NCI-H345 treated with DMSO at 0.1 percent for 48 hours (cell line): Measurements from ENCODE around the gene GSTK1.
"Not testable (repeated sequence)": the region's sequence is repeated elsewhere in the genome, so short reads cannot be mapped to it uniquely, and the experiment has no call there.

ENCODE experiments used
- DNase-seq: peaks from one replicate; lab custom pipeline; 2025; ENCODE audit not compliant: unreplicated experiment; lab: John Stamatoyannopoulos, UW

The GSTK1 gene

DNA sequence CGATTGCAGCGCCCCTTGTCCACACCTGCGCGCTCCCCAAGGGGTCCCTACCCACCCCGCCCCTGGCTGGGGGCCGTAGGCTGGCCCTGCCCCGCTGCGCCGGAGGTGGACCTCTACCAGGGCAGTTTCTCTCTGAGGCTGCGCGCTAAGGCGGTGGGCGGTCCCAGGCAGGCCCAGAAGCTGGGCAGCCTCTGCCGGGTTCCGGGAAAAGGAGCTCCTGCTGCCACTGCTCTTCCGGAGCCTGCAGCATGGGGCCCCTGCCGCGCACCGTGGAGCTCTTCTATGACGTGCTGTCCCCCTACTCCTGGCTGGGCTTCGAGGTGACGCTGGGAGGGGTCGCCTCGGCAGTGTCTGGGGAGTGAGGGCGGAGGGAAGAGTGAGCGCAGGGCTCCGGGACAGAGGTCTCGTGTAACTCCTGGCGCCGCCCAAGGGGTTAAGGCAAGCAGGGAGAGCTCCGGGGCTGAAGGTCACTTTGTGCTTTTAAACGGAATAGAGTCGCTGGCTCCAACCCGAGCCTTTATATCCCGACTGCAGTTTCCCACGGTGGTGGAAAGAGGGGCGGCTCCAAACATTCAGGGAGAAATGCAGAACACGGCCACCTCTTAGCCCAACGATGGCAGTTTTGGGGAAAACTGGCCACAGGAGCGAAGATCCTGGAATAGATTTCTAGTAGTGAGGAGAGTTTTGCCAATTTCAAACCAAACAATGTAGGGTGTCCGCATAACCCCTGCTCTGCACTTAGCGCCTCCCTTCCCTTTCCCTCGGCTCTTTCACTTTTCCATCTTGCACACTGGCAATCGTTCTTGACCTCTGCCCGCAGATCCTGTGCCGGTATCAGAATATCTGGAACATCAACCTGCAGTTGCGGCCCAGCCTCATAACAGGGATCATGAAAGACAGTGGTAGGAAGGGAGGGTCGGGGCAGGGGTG, at the start of gene GSTK1:
Gene GSTK1 (plus strand): TSS at position 176 of the 930 bp plus-strand sequence. CDS start 73 bp downstream, at position 249.
- DNase-seq = peak; percentile 13

DNA sequence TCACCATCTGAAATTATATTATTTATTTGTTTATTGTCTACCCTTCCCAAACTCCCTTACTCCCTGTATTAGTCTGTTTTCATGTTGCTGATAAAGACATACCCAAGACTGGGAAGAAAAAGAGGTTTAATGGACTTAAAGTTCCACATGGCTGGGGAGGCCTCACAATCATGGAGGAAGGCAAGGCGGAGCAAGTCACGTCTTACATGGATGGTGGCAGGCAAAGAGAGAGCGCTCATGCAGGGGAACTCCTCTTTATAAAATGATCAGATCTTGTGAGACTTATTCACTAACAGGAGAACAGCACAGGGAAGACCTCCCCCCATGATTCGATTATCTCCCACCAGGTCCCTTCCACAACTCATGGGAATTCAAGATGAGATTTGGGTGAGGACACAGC, 49.8 kb upstream of the GSTK1 start:
- DNase-seq = not testable (repeated sequence)

DNA sequence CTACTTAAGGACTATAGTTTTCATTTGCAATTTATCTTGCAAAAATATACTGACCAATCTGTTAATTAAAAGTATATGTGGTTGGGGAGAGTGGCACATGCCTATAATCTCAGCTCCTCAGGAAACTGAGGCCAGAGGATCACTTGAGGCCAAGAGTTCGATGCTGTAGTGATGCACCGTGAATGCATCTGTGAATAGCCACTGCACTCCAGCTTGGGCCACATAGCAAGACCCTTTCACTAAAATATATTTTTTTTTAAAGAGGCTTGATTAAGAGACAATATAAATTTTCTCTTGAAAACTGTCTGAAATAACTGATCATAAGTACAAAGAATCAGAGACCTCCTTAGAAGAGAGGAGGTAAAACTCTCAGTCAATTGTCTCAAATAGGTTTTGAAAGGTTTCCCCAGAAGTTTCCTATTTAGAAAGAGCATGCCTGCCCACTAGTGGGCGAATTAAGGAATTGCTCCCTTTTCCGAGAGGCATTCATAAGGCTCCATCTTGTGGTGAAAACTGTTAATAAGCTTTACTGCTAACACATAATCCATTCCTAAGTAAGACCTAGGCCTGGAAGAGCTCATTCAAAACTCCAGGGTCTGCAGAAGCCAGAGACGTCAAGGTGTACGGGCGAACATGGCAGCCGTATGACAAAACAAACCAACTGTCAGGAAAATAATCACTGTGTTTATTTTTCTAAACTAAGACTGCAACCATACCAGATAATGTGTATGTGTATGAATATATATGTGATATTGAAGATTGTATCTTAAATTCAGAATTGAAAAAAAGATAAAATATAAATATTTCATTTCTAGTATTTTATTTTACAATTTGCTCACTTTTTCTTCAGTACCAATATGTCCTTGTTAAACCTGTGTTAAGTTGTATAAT, 48.2 kb upstream of the GSTK1 start:
- DNase-seq = peak; percentile 94

DNA sequence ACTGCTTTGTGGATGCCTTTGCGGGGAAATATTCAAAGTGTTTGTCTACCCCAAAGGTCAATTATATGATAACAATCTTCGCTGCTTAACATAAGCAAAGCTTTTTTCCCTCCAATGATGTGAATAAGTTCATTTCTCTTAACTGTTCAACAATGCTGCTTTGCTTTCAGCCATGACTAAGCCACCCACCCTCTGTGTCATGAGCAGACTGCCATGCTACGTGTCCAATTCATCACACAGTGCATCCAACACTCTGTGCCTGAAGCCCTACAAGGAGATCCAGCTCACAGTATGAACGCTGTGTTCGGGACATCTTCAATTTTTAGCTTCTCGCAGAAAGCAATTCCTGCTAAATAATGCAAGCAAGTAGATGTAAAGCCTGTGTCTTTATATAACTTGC, 47.1 kb upstream of the GSTK1 start:
- DNase-seq = no peak

DNA sequence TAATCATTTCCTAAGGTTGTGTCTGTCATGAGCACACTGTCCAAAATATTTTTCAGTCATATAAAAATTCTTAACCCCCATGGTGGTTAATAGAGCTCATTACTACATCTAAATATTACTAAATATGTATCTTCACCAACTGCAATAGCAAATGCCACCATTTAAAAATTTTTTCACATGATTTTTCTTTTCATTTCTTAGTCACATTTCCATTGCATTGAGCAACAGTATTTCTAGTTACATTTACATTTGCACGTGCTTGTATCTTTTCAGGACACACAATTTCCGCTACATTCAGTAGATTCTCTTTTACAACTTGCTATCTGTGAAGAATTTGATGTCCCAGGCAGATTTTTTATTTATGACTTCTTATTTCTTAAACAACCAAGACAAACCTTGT, 46.6 kb upstream of the GSTK1 start:
- no peak for DNase-seq

DNA sequence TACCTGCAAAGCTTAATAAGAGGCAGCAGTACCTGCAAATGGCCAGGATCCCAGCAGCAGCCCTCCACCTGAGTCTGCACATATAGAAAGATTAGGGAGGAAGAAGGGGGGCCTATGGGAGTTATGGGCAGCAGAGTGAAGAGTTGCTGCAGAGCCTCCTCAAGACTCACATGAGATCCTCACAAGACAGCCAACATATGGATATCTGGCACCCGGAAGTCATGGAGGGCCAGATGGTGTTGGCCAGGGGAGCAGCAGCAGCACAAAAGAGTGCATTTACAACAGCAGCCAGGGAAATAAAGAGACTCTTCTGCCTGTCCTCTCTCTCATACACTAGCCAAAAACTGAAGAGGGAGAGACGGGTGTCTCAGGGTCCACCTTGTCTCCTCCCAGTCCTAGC, 45.4 kb upstream of the GSTK1 start:
- no peak for DNase-seq

DNA sequence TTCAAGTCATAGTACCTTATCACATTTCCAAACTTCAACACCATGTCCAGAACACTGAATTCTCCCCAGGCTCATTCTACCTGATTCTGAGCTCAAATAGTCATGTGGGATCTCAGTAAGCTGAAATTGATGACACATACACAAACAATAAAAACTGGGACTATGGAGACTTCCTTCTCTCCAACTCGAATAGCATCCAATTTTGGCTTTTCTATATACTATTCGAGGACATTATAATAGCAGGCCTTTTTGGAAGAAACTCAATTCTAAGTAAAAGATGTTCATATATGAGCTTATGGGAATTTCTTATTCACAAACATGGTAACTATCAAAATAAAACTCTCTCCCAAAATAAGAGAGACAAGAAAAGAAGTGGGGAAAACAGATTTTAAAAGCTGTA, 42.0 kb upstream of the GSTK1 start:
- no peak for DNase-seq

DNA sequence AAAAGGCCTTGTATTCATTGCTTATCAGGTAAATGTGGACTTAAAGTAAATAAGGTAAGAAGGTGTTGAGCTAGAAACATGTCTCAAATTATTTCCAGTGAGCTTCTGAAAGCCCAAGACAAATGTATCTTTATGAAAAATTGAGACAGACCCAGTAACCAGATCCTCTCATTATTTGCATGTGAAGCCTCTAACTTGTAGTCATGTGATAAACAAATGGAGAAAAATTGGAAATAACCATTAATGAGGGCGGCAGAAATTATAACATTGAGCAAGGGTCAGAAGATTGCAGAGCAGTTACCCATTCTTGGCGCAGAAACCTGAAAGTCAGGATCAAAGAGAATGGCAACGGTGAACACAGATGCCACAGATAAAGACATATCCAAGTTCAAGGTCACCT, 41.5 kb upstream of the GSTK1 start, which contains the start of gene TAS2R40:
Gene TAS2R40 (plus strand): TSS at position 301 of the 400 bp plus-strand sequence. CDS start 42 bp downstream, at position 343.
- DNase-seq = no peak

DNA sequence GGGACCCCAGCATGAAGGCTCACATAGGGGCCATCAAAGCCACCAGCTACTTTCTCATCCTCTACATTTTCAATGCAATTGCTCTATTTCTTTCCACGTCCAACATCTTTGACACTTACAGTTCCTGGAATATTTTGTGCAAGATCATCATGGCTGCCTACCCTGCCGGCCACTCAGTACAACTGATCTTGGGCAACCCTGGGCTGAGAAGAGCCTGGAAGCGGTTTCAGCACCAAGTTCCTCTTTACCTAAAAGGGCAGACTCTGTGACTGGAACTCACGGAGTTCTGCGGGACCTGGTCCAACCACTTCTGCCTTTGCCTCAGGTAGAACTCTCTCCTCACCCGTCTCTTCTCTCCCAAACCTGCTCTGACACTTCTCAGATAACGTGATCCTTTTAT, 40.5 kb upstream of the GSTK1 start:
- DNase-seq = no peak

DNA sequence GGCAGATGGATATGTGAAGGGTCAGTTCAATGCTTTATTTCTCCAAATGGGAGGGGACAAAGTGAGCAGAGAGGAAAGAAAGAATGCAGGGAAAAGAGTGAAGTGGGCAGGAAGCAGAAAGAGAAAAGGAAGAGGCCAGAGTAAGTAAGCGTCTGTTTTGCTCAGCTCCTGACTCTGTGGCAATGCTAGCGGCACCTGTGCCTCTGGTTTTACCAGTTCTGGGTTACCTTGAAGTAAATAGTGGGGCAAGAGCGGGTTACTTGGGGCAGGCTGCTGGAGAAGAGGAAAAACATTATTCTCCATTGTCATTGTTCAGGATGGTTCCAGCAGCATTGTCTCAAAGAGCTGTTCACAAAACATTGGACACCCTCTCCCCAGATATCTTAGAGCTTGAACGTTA, 39.5 kb upstream of the GSTK1 start:
- no peak for DNase-seq

DNA sequence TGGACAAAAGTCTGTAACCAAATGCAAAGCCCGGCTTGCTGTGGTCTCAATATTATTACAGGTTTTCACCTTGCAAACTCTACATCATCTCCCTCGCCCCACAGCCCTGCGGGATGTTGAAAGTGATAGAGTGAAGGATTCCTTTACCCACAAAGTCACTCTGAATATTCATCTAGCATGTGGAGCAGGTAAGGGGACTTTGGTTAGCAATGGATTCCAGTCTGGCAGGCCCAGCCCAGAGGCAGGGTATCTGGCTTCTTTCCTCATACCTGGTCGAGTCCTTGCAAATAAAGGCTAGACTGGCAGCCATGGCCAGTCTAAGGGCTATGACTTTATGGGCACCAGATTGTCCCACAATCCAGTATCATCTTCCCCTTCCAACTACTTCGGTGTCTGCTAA, 38.2 kb upstream of the GSTK1 start:
- no peak for DNase-seq

DNA sequence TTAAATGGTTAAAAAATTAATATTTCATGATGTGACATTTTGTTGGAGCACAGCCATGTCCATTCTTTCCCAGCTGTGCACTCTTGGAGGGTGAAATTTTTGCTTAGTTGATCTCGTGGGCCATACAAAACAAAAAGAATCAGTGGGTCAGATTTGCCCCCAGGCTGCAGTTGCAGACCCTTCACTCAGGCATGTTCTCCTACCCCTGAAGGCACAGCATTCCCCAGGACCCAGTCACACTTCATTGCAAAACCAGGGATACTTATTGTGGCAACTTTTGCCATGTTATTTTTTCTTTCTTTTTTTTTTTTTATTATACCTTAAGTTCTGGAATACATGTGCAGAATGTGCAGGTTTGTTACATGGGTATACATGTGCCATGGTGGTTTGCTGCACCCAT, 35.4 kb upstream of the GSTK1 start:
- DNase-seq = no peak

DNA sequence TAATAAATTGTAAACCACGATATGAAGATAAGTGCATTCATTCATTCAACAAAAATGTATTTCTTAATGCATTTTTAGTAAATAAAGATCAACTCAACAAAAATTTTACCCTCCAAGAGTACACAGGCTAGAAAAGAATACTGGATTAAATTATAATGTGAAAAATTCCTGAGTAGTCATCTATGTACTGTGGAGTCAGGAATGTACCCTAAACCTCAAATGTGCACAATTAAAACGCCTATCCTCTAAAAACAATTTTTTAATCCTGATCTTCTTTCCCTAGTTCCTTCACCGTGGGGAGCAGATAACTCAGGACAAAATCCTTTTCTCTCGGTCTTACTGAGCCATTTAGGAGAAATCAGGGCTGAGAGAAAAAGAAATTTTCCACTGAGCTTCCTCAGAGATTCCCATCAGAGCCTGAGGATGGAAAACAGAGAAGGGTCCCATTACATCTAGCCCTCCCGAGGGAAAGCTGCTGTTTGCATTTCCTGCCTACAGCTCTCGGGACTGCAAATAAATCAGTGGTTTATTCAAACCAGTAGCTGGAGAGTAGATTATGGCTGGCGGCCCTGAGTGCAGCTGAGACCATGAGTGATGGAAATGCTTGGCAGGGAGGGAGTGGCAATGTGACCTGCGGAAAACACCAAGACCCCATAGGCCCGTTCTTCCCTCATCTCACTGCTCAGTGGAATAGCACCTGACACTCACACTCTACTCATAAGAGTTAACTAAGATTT, 34.0 kb upstream of the GSTK1 start:
- no peak for DNase-seq

DNA sequence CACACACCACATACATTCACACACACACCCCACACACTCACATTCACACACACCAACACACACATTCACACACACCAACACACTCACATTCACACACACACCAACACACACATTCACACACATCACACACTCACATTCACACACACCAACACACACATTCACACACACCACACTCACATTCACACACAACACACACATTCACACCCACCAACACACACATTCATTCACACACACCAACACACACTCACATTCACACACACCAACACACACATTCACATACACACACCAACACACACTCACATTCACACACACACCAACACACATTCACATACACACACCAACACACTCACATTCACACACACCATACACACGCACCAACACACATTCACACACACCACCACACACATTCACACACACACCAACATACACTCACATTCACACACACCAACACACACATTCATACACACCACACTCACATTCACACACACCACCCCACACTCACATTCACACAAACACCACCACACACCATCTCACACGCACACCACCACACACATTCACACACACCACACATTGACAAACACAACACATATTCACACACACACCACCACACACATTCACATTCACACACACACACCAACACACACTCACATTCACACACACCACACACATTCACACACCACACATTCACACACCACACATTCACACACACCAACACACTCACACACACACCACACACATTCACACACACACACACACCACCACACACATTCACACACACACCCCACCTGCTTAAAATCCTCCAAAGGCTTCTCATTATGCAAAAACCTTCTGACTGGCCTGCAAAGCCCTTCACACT, 32.4 kb upstream of the GSTK1 start:
- no peak for DNase-seq

DNA sequence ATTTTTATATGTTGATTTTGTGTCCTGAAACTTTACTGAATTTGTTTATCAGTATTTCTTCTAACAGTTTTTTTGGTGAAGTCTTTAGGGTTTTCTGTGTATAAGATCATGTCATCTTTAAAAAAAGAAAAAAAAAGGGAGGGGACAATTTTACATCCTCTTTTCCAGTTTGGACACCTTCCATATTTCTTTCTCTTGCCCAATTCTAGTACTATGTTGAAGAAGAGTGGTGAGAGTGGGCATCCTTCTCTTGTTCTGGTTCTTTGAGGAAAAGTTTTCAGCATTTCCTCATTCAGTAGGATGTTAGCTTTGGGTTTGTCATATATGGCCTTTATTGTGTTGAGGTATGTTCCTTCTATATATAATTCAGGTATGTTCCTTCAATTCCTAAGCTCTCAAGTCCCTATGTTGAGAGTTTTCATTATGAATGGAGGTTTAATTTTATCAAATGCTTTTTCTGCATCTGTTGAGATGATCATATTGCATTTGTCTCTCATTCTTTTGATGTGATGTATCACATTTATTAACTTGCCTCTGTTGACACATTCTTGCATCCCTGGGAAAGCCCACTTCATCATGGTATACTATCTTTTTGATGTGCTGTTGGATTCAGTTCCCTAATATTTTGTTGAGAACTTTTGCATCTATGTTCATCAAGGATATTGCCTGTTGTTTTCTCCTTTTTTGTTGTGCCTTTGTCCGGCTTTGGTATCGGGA, 29.3 kb upstream of the GSTK1 start:
- no peak for DNase-seq

DNA sequence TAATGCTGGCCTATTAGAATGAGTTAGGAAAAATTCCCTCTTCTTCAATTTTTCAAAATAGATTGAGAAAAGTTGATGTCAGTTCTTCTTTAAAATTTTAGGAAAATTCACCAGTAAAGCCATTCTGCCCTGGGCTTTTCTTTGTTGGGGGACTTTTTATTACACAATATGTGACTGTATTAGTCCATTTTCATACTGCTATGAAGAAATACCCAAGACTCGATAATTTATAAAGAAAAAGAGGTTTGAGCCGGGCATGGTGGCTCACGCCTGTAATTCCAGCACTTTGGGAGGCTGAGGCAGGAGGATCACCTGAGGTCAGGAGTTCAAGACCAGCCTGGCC, 28.7 kb upstream of the GSTK1 start:
- no peak for DNase-seq

DNA sequence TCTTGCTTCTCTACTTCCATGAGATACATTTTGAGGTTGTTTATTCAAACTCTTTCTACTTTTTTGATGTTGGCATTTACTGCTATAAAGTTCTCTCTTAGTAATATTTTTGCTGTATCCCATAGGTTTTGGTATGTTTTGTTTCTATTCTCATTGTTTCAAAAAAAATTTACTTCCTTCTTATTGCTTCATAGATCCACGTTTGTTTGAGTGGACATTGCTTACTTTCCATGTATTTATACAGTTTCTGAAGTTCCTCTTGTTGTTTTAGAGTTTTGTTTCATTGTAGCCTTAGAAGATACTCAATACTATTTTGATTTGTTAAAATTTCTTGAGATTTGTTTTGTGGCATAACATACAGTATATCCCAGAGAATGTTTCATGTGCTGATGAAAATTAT, 27.7 kb upstream of the GSTK1 start:
- DNase-seq = no peak

DNA sequence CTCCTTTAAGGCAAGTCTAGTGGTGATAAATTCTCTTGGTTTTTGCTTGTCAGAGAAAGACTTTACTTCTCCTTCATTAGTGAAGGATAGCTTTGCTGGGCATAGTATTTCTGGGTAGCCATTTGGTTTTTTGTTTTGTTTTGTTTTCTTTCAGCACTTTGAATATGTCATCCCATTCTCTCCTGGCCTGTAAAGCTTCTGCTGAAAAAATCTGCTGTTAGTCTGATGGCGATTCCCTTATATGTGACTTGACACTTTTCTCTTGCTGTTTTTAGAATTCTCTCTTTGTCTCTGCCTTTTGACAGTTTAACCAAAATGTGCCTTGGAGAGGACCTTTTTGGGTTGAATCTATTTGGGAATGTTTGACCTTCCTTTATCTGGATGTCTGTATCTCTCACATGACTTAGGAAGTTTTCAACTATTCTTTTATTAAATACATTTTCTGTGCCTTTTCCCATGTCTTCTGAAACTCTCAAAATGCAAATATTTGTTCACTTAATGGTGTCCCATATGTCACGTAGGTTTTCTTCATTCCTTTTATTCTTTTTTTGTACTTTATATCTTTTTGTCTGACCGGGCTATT, 26.7 kb upstream of the GSTK1 start:
- DNase-seq = no peak

DNA sequence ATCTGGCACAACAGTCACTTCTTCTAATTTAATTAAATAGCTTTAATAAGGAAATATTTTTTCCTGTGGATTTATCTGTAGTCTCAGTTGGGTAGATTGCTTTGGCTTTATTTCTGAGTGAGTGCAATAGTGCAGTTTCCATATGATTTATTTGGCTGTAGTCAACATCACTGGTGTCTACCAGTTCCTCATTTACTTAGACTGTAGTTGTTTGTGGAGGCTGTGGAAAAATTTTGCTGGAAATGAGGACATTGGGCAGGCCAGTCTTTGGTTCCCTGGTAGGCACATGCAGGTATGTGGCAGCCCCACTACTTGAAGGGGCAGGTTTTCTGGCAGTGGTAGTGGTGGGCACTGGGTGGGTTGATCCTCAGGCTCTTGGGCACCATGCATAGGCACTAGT, 25.9 kb upstream of the GSTK1 start:
- DNase-seq = no peak
